ENCODE results near the gene FXN. TPM values are rescaled to one million over a fixed set of nuclear protein-coding genes. Genes with fewer than 3 reads are reported as not detected.
"Not testable (repeated sequence)": the region's sequence is repeated elsewhere in the genome, so short reads cannot be mapped to it uniquely, and the experiment has no call there.

Gene FXN
- total RNA-seq, 2 donors from 2014 or later = 0.68 to 4.0 TPM

- TF ChIP-seq, protein P1, sequence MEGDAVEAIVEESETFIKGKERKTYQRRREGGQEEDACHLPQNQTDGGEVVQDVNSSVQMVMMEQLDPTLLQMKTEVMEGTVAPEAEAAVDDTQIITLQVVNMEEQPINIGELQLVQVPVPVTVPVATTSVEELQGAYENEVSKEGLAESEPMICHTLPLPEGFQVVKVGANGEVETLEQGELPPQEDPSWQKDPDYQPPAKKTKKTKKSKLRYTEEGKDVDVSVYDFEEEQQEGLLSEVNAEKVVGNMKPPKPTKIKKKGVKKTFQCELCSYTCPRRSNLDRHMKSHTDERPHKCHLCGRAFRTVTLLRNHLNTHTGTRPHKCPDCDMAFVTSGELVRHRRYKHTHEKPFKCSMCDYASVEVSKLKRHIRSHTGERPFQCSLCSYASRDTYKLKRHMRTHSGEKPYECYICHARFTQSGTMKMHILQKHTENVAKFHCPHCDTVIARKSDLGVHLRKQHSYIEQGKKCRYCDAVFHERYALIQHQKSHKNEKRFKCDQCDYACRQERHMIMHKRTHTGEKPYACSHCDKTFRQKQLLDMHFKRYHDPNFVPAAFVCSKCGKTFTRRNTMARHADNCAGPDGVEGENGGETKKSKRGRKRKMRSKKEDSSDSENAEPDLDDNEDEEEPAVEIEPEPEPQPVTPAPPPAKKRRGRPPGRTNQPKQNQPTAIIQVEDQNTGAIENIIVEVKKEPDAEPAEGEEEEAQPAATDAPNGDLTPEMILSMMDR (IDR thresholded peaks at IDR 0.05) = no peak
- no peak for ATAC-seq (ENCODE audit: insufficient number of reproducible peaks, low FRiP score, low read depth)
These were observed 53.5 kb downstream of the FXN start for GRCh38 chr9:69089082-69089481.

DNA sequence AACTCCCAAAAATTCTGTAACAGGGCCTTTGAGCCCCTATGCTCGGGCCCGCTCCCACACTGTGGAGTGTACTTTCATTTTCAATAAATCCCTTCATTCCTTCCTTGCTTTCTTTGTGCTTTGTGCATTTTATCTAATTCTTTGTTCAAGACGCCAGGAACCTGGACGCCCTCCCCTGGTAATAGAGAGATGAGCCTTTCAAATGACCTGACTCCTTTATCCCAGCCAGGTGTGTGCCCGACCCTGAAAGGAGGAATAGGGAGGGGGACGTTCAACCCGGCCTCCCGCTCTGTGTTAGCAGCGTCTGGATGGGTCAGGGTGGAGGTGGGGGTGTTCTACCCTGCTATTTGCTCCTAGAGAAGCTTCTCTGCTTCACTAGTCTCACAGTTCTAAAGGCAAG lies 53.9 kb downstream of the FXN start:
- TF ChIP-seq, protein P1 (IDR thresholded peaks at IDR 0.05) = no peak
- Histone ChIP-seq H3K27ac (no peak overlapping the region), H3K27me3 (replicated peaks; ENCODE audit: insufficient read depth) (no peaks in the 10 kb centered on the region), H3K4me3 (no peak overlapping the region), H3K4me1 (ENCODE audit: control insufficient read depth in 1 of 2, low read depth in 2 of 2) (peaks cover 6 to 7% of the 10 kb centered on the region in 2 donors), H3K36me3 (no peaks in the 10 kb centered on the region), H3K9me3 (no peaks in the 10 kb centered on the region)
- no peak for ATAC-seq (ENCODE audit: insufficient number of reproducible peaks, low FRiP score, low read depth)
- DNase-seq (ENCODE audit: low spot score) = no peak

More at GRCh38 chr9:69089082-69089481, 53.5 kb downstream of the FXN start:
- no peak for DNase-seq (ENCODE audit: low spot score)
- no peaks in the 10 kb centered on the region for H3K9me3 ChIP-seq
- H3K36me3 ChIP-seq = no peaks in the 10 kb centered on the region
- no peaks in the 10 kb centered on the region for H3K27me3 ChIP-seq (replicated peaks; ENCODE audit: insufficient read depth)
- no peak overlapping the region for H3K4me3 ChIP-seq
- H3K27ac ChIP-seq = no peak overlapping the region
- H3K4me1 ChIP-seq (ENCODE audit: control insufficient read depth in 1 of 2, low read depth in 2 of 2) = peaks cover 6 to 7% of the 10 kb centered on the region in 2 donors

DNA sequence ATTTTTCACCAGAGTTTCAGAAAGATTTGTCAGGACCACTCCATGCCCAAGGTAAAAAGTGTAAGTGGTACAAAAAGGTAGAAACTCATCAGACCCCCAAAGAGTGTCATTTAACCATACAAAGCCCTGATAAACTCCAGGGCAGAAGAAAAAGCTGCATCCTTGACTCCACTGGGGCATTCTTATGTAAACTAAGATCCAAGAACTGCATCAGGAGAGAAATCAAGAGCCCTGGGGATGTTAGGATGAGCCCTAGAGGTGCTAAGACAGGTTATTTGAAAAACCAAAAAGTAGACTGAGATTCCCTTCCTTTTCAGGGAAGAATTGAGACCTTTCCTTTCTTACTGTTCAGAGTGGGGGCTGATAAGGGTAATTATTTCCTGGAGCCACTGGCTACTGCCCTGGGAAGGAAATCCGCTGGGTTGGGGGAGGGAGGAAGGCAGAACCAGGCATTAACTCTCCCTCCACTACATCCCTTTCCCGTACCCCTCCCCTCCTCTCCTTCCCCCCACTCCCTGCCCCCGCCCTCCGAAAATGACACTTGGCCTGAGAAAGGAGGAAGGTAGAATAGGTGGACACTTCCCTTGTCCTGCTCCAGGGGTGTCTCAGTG lies 54.7 kb downstream of the FXN start:
- Histone ChIP-seq H3K9me3 (no peaks in the 10 kb centered on the region), H3K27me3 (replicated peaks; ENCODE audit: insufficient read depth) (no peaks in the 10 kb centered on the region), H3K36me3 (no peaks in the 10 kb centered on the region), H3K4me3 (no peak overlapping the region), H3K4me1 (ENCODE audit: control insufficient read depth in 1 of 2, low read depth in 2 of 2) (peaks cover 6 to 7% of the 10 kb centered on the region in 2 donors), H3K27ac (no peak overlapping the region)
- TF ChIP-seq, protein P1 (IDR thresholded peaks at IDR 0.05) = no peak
- ATAC-seq (ENCODE audit: insufficient number of reproducible peaks, low FRiP score, low read depth) (no peak), DNase-seq (ENCODE audit: low spot score) (no peak)

DNA sequence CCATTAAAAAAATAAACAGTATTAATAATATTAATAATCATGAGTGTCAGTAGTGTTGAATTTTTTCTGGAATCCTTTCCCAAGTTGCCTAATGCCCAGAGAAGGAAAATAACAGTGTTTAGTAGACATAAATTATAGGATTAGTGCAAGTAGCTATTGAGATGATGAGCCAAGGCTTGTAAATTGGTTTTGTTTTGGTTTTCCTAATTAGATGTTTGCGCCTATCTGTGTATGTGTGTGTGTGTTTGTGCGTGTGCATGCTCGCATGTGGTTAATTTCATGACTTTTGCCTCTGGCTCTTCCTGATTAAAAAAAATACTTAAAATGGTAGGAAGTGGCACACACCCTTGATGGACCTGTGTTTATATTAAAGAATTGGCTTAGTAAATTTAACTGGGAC lies 55.4 kb downstream of the FXN start:
- Histone ChIP-seq H3K27me3 (replicated peaks; ENCODE audit: insufficient read depth) (no peaks in the 10 kb centered on the region), H3K27ac (no peak overlapping the region), H3K36me3 (no peaks in the 10 kb centered on the region), H3K4me1 (ENCODE audit: control insufficient read depth in 1 of 2, low read depth in 2 of 2) (peaks cover 6 to 8% of the 10 kb centered on the region in 2 donors), H3K4me3 (no peak overlapping the region), H3K9me3 (no peaks in the 10 kb centered on the region)
- TF ChIP-seq, protein P1 (IDR thresholded peaks at IDR 0.05) = no peak
- DNase-seq (ENCODE audit: low spot score) (no peak), ATAC-seq (ENCODE audit: insufficient number of reproducible peaks, low FRiP score, low read depth) (no peak)

GRCh38 chr9:69093471-69094103 lies 58.0 kb downstream of the FXN start:
- no peaks in the 10 kb centered on the region for H3K9me3 ChIP-seq
- H3K27me3 ChIP-seq (replicated peaks; ENCODE audit: insufficient read depth) = no peaks in the 10 kb centered on the region
- no peak overlapping the region for H3K4me3 ChIP-seq
- no peaks in the 10 kb centered on the region for H3K36me3 ChIP-seq
- peak overlapping the region in 1 of 2 donors; percentile 14 for H3K27ac ChIP-seq
- ATAC-seq (ENCODE audit: insufficient number of reproducible peaks, low FRiP score, low read depth) = no peak
- DNase-seq (ENCODE audit: low spot score) = no peak
- H3K4me1 ChIP-seq (ENCODE audit: control insufficient read depth in 1 of 2, low read depth in 2 of 2) = peaks cover 21 to 29% of the 10 kb centered on the region in 2 donors
- TF ChIP-seq, protein P1 (IDR thresholded peaks at IDR 0.05) = no peak

DNA sequence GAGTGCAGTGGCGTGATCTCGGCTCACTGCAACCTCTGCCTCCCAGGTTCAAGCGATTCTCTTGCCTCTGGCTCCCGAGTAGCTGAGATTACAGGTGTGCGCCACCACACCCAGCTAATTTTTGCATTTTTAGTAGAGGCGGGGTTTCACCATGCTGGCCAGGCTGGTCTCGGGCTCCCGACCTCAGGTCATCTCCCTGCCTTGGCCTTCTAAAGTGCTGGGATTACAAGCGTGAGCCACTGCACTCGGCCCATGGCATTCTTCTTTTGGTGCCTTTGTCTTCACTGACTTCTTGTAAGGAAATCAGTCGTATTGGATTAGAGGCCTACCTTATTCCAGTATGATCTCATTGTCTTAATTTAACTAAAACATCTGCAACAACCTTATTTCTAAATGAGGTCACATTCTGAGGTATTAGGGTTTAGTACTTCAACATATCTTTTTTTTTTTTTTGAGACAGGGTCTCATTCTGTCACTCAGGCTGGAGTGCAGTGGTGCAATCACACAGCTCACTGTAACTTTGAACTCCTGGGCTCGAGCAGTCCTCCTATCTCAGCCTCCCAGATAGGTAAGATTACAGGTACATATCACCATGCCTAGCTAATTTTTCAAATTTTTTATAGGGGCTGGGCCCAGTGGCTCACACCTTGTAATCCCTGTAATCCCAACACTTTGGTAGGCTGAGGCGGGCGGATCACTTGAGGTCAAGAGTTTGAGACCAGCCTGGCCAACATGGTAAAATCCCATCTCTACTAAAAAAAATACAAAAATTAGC lies 59.0 kb downstream of the FXN start:
- not testable (repeated sequence) for DNase-seq (ENCODE audit: low spot score); H3K36me3 ChIP-seq; H3K4me3 ChIP-seq; ATAC-seq (ENCODE audit: insufficient number of reproducible peaks, low FRiP score, low read depth); H3K27me3 ChIP-seq (replicated peaks; ENCODE audit: insufficient read depth); H3K27ac ChIP-seq; H3K9me3 ChIP-seq
- peaks cover 22 to 39% of the 10 kb centered on the region in 2 donors for H3K4me1 ChIP-seq (ENCODE audit: control insufficient read depth in 1 of 2, low read depth in 2 of 2)

All from thoracic aorta (tissue), 2 donors.